K562 (cell line): ENCODE data around the gene MFSD6L. TPM values are rescaled to one million over a fixed set of nuclear protein-coding genes. Genes with fewer than 3 reads are reported as not detected.

ENCODE experiments used
- ATAC-seq: fragments of 200-7000 bp; cut with Tn5 transposase; 3 replicates; pipeline ENCODE4 v1.9.1; 2020; ENCODE audit warnings: moderate library complexity
- BruUV-seq: library from RNA; stranded (reverse); fragments of 400-500 nt; replicated peaks from 2 replicates; lab custom pipeline; 2021; lab: Mats Ljungman, UMichigan
- CTCF ChIA-PET: fragments of 300-600 bp; formaldehyde crosslinking; extraction: SDS; loops from one replicate; lab custom pipeline; 2021; ENCODE audit warnings: low intra/inter-chr PET ratio; lab: Yijun Ruan, JAX
- POLR2A ChIA-PET: fragments of 300-600, 350-650 bp; sonication (Branson Sonifier 250); formaldehyde crosslinking; extraction: SDS; loops from one replicate; lab custom pipeline; 2021; ENCODE audit warnings: antibody characterized with exemption, inconsistent platforms; lab: Yijun Ruan, JAX
- DNase-seq, 4 experiments: peaks; one replicate each; pipeline versions ENCODE4 v3.0.0 to v3.0.0-alpha.2; 2011 to 2018; ENCODE audit warnings: low spot score in 3 of 4, mixed read lengths in 3 of 4; ENCODE audit errors: extremely low read depth in 1 of 4
- FAIRE-seq: peaks from 2 replicates; lab custom pipeline; 2011; peaks lifted over from hg19 to GRCh38; lab: Jason Lieb, UNC
- H2AFZ ChIP-seq: 2 replicates; pipeline ENCODE4 v1.6.0; 2011; ENCODE audit warnings: low read depth, low read length, control low read depth, inconsistent platforms
- H3K27ac ChIP-seq: fragments of 200-600 bp; 3 replicates; pipeline ENCODE4 v1.8.0; 2011; ENCODE audit warnings: low read depth, mild to moderate bottlenecking, control low read depth, inconsistent platforms, low read length, moderate library complexity, mixed read lengths; ENCODE audit errors: extremely low read depth
- H3K27me3 ChIP-seq, 2 experiments: fragments of 300-600 bp in 1 of 2; 2 replicates in 1 of 2; 3 replicates in 1 of 2; pipeline versions ENCODE4 v1.6.0 to v1.8.0; 2011; ENCODE audit warnings: inconsistent platforms in 2 of 2, low read length in 2 of 2, mild to moderate bottlenecking in 1 of 2, mixed read lengths in 1 of 2, moderate library complexity in 1 of 2; ENCODE audit not compliant: control insufficient read depth in 2 of 2, insufficient read depth in 2 of 2
- H3K36me3 ChIP-seq: fragments of 300-600 bp; 3 replicates; pipeline ENCODE4 v1.8.0; 2011; ENCODE audit warnings: mild to moderate bottlenecking, low read length, inconsistent platforms; ENCODE audit not compliant: control insufficient read depth, insufficient read depth
- H3K4me1 ChIP-seq, 2 experiments: fragments of 200-600 bp in 1 of 2; replicated peaks in 1 of 2; 2 replicates in 1 of 2; 3 replicates in 1 of 2; pipeline versions ENCODE4 v1.5.1 to v1.8.0; 2011; ENCODE audit warnings: inconsistent platforms in 2 of 2, low read length in 2 of 2, mild to moderate bottlenecking in 1 of 2, mixed read lengths in 1 of 2, moderate library complexity in 1 of 2; ENCODE audit not compliant: control insufficient read depth in 2 of 2, insufficient read depth in 2 of 2
- H3K4me2 ChIP-seq: 2 replicates; pipeline ENCODE4 v1.6.1; 2011; ENCODE audit warnings: low read length, control low read depth, inconsistent platforms, mixed read lengths; ENCODE audit not compliant: insufficient read depth
- H3K4me3 ChIP-seq: fragments of 200-600 bp; sonication (generic), shearing (Covaris generic); 2 replicates; pipeline ENCODE4 v1.5.1; 2016; ENCODE audit warnings: control low read depth, inconsistent platforms
- H3K79me2 ChIP-seq: fragments of 200-600 bp; 3 replicates; pipeline ENCODE4 v1.8.0; 2011; ENCODE audit warnings: low read length, inconsistent platforms; ENCODE audit not compliant: control insufficient read depth, insufficient read depth
- H3K9ac ChIP-seq, 2 experiments: 2 replicates each; pipeline versions ENCODE4 v1.6.0 to v1.6.1; 2011; ENCODE audit warnings: low read depth in 2 of 2, low read length in 2 of 2, control low read depth in 1 of 2, inconsistent platforms in 1 of 2, mild to moderate bottlenecking in 1 of 2, mixed read lengths in 1 of 2; ENCODE audit not compliant: insufficient read depth in 1 of 2
- H3K9me1 ChIP-seq: one replicate; pipeline ENCODE4 v1.6.0; 2011; ENCODE audit warnings: inconsistent platforms, mild to moderate bottlenecking, low read length, moderate library complexity; ENCODE audit not compliant: control insufficient read depth, insufficient read depth
- H3K9me3 ChIP-seq: replicated peaks from 2 replicates; pipeline ENCODE4 v1.5.1; 2011; ENCODE audit warnings: low read depth, low read length, inconsistent platforms; ENCODE audit not compliant: control insufficient read depth, insufficient read depth
- H4K20me1 ChIP-seq: replicated peaks from 2 replicates; pipeline ENCODE4 v1.6.1; 2011; ENCODE audit warnings: low read length, inconsistent platforms, mixed read lengths; ENCODE audit not compliant: control insufficient read depth, insufficient read depth
- CBX5 ChIP-seq: IDR thresholded peaks from 2 replicates; pipeline ENCODE4 v1.6.1; 2014; ENCODE audit warnings: low read depth, borderline replicate concordance
- CTBP1 ChIP-seq: fragments of 450-650 bp; IDR thresholded peaks from 2 replicates; pipeline ENCODE4 v1.6.1; 2016; ENCODE audit warnings: borderline replicate concordance
- HLTF ChIP-seq: fragments of 450-650 bp; IDR thresholded peaks from 2 replicates; pipeline ENCODE4 v1.6.1; 2016
- SLC30A9 ChIP-seq: fragments of 250-450 bp; sonication (Bioruptor Pico); IDR thresholded peaks from 2 replicates; pipeline ENCODE4 v1.8.0; 2022; ENCODE audit warnings: mild to moderate bottlenecking, moderate library complexity
- STAT5B ChIP-seq: fragments of 250-450 bp; sonication (Bioruptor Pico); IDR thresholded peaks from 2 replicates; pipeline ENCODE4 v1.8.0; 2021; ENCODE audit warnings: mild to moderate bottlenecking, inconsistent platforms
- TSC22D4 ChIP-seq: fragments of 450-650 bp; IDR thresholded peaks from 2 replicates; pipeline ENCODE4 v1.6.1; 2016; ENCODE audit warnings: missing genetic modification characterization, missing biosample characterization, control low read depth
- ZNF384 ChIP-seq: IDR thresholded peaks from 2 replicates; pipeline ENCODE4 v1.6.1; 2012; ENCODE audit warnings: low read depth, low read length, improper control_type of control experiment
- ZNF507 ChIP-seq: conservative IDR thresholded peaks from 2 replicates; pipeline ENCODE4 v1.6.1; 2017; ENCODE audit warnings: missing genetic modification characterization, missing compliant biosample characterization
- ZSCAN29 ChIP-seq: fragments of 450-650 bp; IDR thresholded peaks from 2 replicates; pipeline ENCODE4 v1.6.1; 2017
- WGBS: fragments of 100-300 bp; shearing (Covaris generic); methylation state at CpG from one replicate; pipeline ENCODE4 v1.1.6; 2016; ENCODE audit warnings: low coverage, mixed read lengths; ENCODE audit not compliant: insufficient coverage; ENCODE audit errors: missing lambda C conversion rate; 5-methylcytosine and 5-hydroxymethylcytosine counted together
- in situ Hi-C: fragments of 300-500 bp; cut with MboI; formaldehyde crosslinking; loops from 4 replicates; pipeline ENCODE4 v1.15.0; 2018; ENCODE audit warnings: inconsistent platforms, mixed read lengths
- intact Hi-C: fragments of 100-400 bp; cut with micrococcal nuclease; formaldehyde crosslinking; loops from 2 replicates; pipeline ENCODE4 v1.14.2; 2022
- polyA plus RNA-seq, 8 experiments: library from polyadenylated mRNA; depleted of rRNA in 4 of 8; stranded (reverse) in 5 of 8; unstranded in 3 of 8; fragments of >200 nt; fragmentation: Nextera tagmentation in 2 of 8; fragmentation: Illumina TruSeq in 1 of 8; extraction: Ambion mirVana in 2 of 8; extraction: Trizol in 1 of 8; gene quantifications; 2 replicates each; pipeline versions ENCODE4 v1.2.1 to v1.2.3, GENCODE V29; 2011 to 2014; ENCODE audit warnings: inconsistent platforms in 1 of 8, missing spikeins in 1 of 8
- total RNA-seq, 7 experiments: library from RNA; depleted of rRNA in 6 of 7; stranded (reverse); fragments of >200 nt in 6 of 7; fragmentation: Illumina TruSeq in 2 of 7; extraction: Trizol in 2 of 7; gene quantifications; 2 replicates each; pipeline versions ENCODE4 v1.2.1 to v1.2.3, GENCODE V29; 2011 to 2021; ENCODE audit warnings: low replicate concordance in 1 of 7
- TF ChIP-seq, protein P1 (sequence below): fragments of 250-450 bp; sonication (Bioruptor Pico); IDR thresholded peaks from 2 replicates; pipeline ENCODE4 v1.8.0; 2021; ENCODE audit warnings: moderate library complexity, mild to moderate bottlenecking, inconsistent platforms
- TF ChIP-seq, protein P2 (sequence below): fragments of 450-650 bp; formaldehyde crosslinking; IDR thresholded peaks from 2 replicates; pipeline ENCODE4 v1.4.0; 2020; ENCODE audit warnings: mild to moderate bottlenecking, moderate library complexity
- TF ChIP-seq, protein P3 (sequence below): fragments of 450-650 bp; conservative IDR thresholded peaks from 2 replicates; pipeline ENCODE4 v1.6.1; 2016; ENCODE audit warnings: missing genetic modification characterization, low read depth, mild to moderate bottlenecking, control low read depth, missing compliant biosample characterization
- TF ChIP-seq, protein P4 (sequence below): sonication (generic); formaldehyde crosslinking; IDR thresholded peaks from 2 replicates; pipeline ENCODE4 v1.9.0; 2022; ENCODE audit warnings: mild to moderate bottlenecking, missing genetic modification reagents

MFSD6L gene
- total and polyA plus RNA-seq, 9 of the 15 experiments (the other 6 are each of a cell fraction or from before 2014, with no cell fraction given), result not detected

- Histone ChIP-seq H3K79me2 (no peaks in the 10 kb centered on the region), H4K20me1 (no peaks in the 10 kb centered on the region), H2AFZ (no peak overlapping the region), H3K36me3 (no peaks in the 10 kb centered on the region), H3K4me3 (no peak overlapping the region), H3K4me2 (no peak overlapping the region), H3K4me1 (no peaks in the 10 kb centered on the region), H3K9me3 (no peaks in the 10 kb centered on the region), H3K27ac (no peak overlapping the region), H3K9ac (no peak overlapping the region), H3K9me1 (no peaks in the 10 kb centered on the region), H3K27me3 (no peaks in the 10 kb centered on the region; a peak in 1 of 5 replicates)
- no peak for DNase-seq
- ChIA-PET POLR2A (no interaction called here), CTCF (no interaction called here)
- TF ChIP-seq CBX5, result no peak
- TF ChIP-seq CTBP1, result no peak
- TF ChIP-seq, protein P1, sequence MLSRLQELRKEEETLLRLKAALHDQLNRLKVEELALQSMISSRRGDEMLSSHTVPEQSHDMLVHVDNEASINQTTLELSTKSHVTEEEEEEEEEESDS (CRISPR knock-in tag), result no peak
- no peak for FAIRE-seq
- intact Hi-C loops (no loop called here), in situ Hi-C loops (no loop called here)
- ATAC-seq, result no peak
- 0% methylated on average over 9 of the region's 10 CpGs for WGBS
- BruUV-seq, result no TSS peak
Measured at GRCh38 chr17:8821446-8822105, 22.4 kb upstream of the MFSD6L start.

DNA sequence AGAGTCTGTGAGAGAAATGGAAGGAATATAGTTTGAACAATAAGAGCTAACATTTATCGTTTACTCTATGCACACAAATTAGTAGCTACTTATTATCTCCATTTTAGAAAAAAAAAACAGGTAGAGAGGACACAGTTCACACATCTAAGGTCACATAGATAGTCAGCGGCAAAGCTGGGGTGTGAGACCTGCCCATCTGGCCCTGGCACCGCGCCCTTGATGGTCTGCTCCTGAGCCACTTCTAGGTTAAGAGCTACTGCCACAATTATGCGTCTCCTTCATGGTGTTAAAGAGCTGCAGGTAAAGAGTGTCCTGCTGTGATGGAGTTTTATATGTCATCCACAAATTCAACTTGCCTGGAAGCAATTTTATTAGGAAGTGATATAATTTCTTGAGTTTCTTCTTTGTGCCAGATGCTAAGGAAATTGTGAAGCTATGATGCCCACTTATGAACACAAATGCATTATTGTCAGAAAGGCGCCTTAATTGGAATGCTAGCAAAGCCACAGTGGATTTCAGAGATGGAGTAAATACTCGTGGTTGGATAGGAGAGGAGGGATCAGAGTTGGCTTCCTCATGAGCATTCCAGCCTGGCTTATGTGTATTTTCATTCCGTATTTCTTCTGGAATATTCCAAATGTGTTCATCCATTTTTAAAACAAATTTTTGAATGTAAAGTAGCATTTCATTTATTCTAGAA, 21.3 kb upstream of the MFSD6L start:
- WGBS, result under 1% methylated on average over 8 of the region's 8 CpGs
- FAIRE-seq, result no peak
- in situ Hi-C loops, result no loop called here
- TF ChIP-seq HLTF (no peak), ZNF384 (no peak), SLC30A9 (no peak), ZNF507 (tag) (no peak), TSC22D4 (tag) (no peak), STAT5B (CRISPR knock-in tag) (no peak), ZSCAN29 (no peak)
- TF ChIP-seq, protein P2, sequence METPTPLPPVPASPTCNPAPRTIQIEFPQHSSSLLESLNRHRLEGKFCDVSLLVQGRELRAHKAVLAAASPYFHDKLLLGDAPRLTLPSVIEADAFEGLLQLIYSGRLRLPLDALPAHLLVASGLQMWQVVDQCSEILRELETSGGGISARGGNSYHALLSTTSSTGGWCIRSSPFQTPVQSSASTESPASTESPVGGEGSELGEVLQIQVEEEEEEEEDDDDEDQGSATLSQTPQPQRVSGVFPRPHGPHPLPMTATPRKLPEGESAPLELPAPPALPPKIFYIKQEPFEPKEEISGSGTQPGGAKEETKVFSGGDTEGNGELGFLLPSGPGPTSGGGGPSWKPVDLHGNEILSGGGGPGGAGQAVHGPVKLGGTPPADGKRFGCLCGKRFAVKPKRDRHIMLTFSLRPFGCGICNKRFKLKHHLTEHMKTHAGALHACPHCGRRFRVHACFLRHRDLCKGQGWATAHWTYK (CRISPR knock-in tag), result no peak
- TF ChIP-seq, protein P3, sequence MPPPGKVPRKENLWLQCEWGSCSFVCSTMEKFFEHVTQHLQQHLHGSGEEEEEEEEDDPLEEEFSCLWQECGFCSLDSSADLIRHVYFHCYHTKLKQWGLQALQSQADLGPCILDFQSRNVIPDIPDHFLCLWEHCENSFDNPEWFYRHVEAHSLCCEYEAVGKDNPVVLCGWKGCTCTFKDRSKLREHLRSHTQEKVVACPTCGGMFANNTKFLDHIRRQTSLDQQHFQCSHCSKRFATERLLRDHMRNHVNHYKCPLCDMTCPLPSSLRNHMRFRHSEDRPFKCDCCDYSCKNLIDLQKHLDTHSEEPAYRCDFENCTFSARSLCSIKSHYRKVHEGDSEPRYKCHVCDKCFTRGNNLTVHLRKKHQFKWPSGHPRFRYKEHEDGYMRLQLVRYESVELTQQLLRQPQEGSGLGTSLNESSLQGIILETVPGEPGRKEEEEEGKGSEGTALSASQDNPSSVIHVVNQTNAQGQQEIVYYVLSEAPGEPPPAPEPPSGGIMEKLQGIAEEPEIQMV (tag), result no peak
- TF ChIP-seq, protein P4, sequence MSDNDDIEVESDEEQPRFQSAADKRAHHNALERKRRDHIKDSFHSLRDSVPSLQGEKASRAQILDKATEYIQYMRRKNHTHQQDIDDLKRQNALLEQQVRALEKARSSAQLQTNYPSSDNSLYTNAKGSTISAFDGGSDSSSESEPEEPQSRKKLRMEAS, result no peak

More for the DNA sequence above, 21.3 kb upstream of the MFSD6L start:
- CTCF ChIA-PET, result no interaction called here
- no TSS peak for BruUV-seq
- no peaks in the 10 kb centered on the region for H3K36me3 ChIP-seq
- H3K79me2 ChIP-seq, result no peaks in the 10 kb centered on the region
- H3K4me2 ChIP-seq, result no peak overlapping the region
- H2AFZ ChIP-seq, result no peak overlapping the region
- no peaks in the 10 kb centered on the region for H3K9me1 ChIP-seq
- H3K9ac ChIP-seq, result no peak overlapping the region
- H3K4me3 ChIP-seq, result no peak overlapping the region
- no peaks in the 10 kb centered on the region for H4K20me1 ChIP-seq
- intact Hi-C loops, result no loop called here
- H3K27ac ChIP-seq, result no peak overlapping the region
- POLR2A ChIA-PET, result interaction anchor here (0.5 to 0.7 kb wide), 3 partner anchors 18 to 383 kb away, joined by 3 to 4 read pairs (median 3); no protein-coding TSS in a partner anchor
- ATAC-seq (no peak), DNase-seq (no peak)
- no peaks in the 10 kb centered on the region for H3K9me3 ChIP-seq
- H3K4me1 ChIP-seq, result no peaks in the 10 kb centered on the region
- no peaks in the 10 kb centered on the region; a peak in 1 of 5 replicates for H3K27me3 ChIP-seq
